Tibial nerve (tissue), 3 donors: ENCODE data around the gene SDC1.

Source experiments
- CTCF ChIP-seq, 5 experiments: fragments of 200-600 bp in 3 of 5; fragments of 450-650 bp in 2 of 5; sonication (generic) in 3 of 5; IDR thresholded peaks; one replicate each; pipeline ENCODE4 v1.5.1; 2016 to 2019; ENCODE audit warnings: antibody characterized with exemption in 5 of 5, mild to moderate bottlenecking in 3 of 5, moderate library complexity in 2 of 5
- POLR2A ChIP-seq, 2 donors: fragments of 450-650 bp; IDR thresholded peaks; one replicate each; pipeline ENCODE4 v1.6.1; 2017; ENCODE audit warnings: antibody characterized with exemption in 2 of 2, mild to moderate bottlenecking in 2 of 2, moderate library complexity in 2 of 2

GRCh38 chr2:20223407-20224163, 1.3 kb downstream of the SDC1 start:
- TF ChIP-seq CTCF (IDR thresholded peaks at IDR 0.05), result no peak
- no peak for TF ChIP-seq POLR2A (IDR thresholded peaks at IDR 0.05)
